ENCODE measurements around the gene HCFC1R1. TPM values are rescaled to one million over a fixed set of nuclear protein-coding genes. Genes with fewer than 3 reads are reported as not detected.

HCFC1R1 gene
- total and polyA plus RNA-seq, 8 donors: 25.1 to 66.6 (median 32.8) TPM

DNA sequence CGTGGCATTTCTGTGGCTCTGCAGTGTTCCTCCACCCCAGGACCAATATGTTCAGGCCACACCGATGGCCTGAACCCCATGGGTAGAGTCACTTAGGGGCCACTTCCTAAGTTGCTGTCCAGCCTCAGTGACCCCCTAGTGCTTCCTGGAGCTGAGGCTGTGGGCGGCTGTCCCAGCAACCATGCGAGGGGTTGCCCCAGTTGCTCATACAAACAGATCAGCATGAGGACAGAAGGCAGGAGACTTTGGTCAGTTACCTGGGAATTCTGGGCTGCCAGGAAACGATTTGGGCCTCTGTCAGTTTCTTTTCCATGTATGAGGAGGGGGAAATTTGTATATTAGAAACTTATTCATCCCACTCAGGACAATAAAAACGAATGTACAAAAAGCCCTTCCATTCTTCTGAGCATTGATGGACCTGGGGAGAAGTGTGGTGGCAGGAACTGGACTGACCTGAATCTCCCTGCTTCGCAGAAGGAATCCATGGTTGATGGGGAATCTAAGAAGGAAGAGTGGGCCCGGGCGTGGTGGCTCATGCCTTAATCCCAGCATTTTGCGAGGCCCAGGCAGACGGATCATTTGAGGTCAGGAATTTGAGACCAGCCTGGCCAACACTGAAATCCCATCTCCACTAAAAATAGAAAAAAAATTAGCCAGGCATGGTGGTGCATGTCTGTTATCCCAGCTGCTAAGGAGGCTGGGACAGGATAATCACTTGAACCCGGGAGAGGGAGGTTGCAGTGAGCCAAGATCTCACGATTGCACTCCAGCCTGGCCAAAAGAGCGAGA lies 36.8 kb upstream of the HCFC1R1 start:
- no peak for TF ChIP-seq CTCF (IDR thresholded peaks at IDR 0.05)
- no peaks in the 10 kb centered on the region for H3K27me3 ChIP-seq
- intact Hi-C loops (cut with DNase I): no loop called here
- H3K36me3 ChIP-seq: peaks cover 0 to 6% of the 10 kb centered on the region in 2 donors
- no peak for ATAC-seq
- peaks cover 21 to 75% of the 10 kb centered on the region in 2 donors for H3K4me1 ChIP-seq
- no peak overlapping the region for H3K4me3 ChIP-seq
- H3K27ac ChIP-seq: peak overlapping the region in 1 of 2 donors; percentile 86
- no peaks in the 10 kb centered on the region for H3K9me3 ChIP-seq
- DNase-seq: no peak

- intact Hi-C loops (cut with DNase I): no loop called here
- Histone ChIP-seq H3K9me3 (no peaks in the 10 kb centered on the region), H3K36me3 (peaks cover 0 to 6% of the 10 kb centered on the region in 2 donors), H3K4me3 (peak overlapping the region; percentile 74 to 76), H3K27me3 (no peaks in the 10 kb centered on the region), H3K27ac (peak overlapping the region; percentile 86 to 87), H3K4me1 (peaks cover 13 to 75% of the 10 kb centered on the region in 2 donors)
- ATAC-seq: no peak
- no peak for TF ChIP-seq CTCF (IDR thresholded peaks at IDR 0.05)
- DNase-seq: no peak
These were observed 36.0 kb upstream of the HCFC1R1 start for GRCh38 chr16:3059723-3060242.

DNA sequence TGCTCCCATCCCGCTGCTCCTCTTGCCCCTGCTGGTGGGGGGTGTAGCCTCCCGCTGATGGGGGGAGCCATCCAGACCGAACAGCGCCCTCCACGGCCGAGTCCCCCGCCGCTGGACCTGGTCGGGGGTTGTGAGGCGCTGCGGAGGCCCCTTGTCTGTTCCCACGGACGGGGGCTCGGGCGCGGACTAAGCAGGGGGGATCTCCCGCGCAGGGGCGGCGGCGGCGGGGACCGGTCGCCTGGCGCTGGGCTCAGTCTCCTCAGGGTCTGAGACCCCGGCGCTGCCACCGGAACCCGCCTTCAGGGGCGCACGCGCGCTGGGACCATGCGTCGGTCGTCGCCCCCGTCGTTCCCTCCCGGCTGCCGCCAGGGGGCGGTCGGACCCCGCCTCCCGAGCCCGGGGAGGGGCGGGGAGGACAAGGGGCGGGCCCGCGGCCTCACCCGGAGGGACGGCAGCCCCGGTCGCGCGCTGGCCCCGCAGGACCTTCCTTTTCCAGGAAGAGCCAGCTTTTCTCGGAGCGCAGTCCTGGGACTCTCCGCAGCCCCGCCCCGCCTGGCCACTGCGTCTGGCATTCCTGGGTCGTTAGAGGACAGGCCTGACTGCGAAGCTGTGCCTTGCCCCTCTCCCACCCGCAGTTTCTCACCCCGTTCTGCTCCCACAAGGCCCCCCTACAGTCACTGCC lies 35.4 kb upstream of the HCFC1R1 start:
- Histone ChIP-seq H3K27me3 (no peaks in the 10 kb centered on the region), H3K9me3 (no peaks in the 10 kb centered on the region), H3K4me1 (peaks cover 12 to 75% of the 10 kb centered on the region in 2 donors), H3K36me3 (peaks cover 0 to 6% of the 10 kb centered on the region in 2 donors), H3K27ac (peak overlapping the region; percentile 86 to 87), H3K4me3 (peak overlapping the region; percentile 74 to 76)
- intact Hi-C loops (cut with DNase I): no loop called here
- TF ChIP-seq CTCF (IDR thresholded peaks at IDR 0.05): peak; percentile 88 to 96
- DNase-seq: peak; percentile 89 to 99 (median 94)
- ATAC-seq: peak; percentile 98

- peak; percentile 62 for ATAC-seq
- Histone ChIP-seq H3K36me3 (peaks cover 0 to 6% of the 10 kb centered on the region in 2 donors), H3K27me3 (no peaks in the 10 kb centered on the region), H3K4me3 (peak overlapping the region; percentile 74 to 76), H3K4me1 (peaks cover 12 to 79% of the 10 kb centered on the region in 2 donors), H3K27ac (peak overlapping the region; percentile 86 to 87), H3K9me3 (no peaks in the 10 kb centered on the region)
- peak in 2 of 4 donors; percentile 65 to 89 for DNase-seq
- TF ChIP-seq CTCF (IDR thresholded peaks at IDR 0.05): no peak
- intact Hi-C loops (cut with DNase I): no loop called here
These were observed 34.6 kb upstream of the HCFC1R1 start for GRCh38 chr16:3058139-3059030.

Data from left lung (tissue), 10 donors.